Measurements from ENCODE around the gene D2HGDH.

Gene D2HGDH

DNA sequence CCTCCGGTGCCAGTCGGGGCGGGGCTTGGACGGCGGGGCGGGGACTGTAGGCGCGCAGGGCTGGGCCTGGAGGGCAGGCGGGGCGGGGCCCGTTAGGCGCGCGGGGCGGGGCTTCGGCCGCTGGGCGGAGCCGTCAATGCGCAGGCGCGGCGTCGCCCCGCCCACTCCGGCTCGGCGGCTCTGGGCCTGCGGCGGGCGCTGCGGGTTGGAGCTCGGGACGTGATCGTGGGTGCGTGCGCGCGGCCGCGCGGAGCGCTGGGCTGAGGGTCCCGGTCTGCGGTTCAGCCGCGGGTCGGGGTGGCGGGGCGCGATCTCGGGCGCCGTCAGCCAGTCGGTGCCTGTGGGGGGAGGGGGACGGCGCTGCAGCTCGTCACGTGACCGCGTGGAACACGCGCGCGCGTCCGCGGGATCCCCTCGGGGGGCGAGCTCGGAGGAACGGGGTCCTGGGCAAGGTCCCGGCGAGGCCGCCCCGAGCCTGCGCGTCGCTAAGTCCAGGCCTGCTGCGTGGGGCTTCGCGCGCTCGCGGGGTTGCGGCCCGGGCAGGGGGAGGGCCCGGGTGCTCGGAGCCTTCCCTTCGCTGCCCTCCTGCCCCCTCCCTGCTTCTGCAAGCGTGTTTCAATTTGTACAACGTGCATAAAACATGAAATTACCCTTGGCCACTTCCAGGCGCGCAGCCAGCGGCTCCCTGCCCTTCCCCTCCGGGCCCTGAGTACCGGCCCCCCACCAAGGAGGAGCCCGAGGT lies at the start of gene D2HGDH:
Gene D2HGDH (plus strand): TSS at position 164 of the 742 bp plus-strand sequence. CDS start 595 bp downstream, outside the sequence.
- DNase-seq = peak; percentile 94

DNA sequence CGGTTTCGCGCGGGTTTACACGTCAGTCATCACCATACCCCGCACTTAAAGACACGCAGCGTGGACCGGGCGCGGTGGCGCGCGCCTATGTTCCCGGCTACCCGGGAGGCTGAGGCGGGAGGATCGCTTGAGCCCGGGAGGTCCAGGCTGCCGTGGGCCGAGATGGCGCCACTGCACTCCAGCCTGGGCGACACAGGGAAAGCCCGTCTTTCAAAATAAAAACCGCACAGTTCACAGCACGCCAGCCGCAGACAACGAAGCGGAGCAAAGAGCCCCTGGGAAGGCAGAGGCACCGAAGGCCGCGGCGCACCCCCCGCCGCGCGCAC lies 48.1 kb upstream of the D2HGDH start:
- DNase-seq = no peak

DNA sequence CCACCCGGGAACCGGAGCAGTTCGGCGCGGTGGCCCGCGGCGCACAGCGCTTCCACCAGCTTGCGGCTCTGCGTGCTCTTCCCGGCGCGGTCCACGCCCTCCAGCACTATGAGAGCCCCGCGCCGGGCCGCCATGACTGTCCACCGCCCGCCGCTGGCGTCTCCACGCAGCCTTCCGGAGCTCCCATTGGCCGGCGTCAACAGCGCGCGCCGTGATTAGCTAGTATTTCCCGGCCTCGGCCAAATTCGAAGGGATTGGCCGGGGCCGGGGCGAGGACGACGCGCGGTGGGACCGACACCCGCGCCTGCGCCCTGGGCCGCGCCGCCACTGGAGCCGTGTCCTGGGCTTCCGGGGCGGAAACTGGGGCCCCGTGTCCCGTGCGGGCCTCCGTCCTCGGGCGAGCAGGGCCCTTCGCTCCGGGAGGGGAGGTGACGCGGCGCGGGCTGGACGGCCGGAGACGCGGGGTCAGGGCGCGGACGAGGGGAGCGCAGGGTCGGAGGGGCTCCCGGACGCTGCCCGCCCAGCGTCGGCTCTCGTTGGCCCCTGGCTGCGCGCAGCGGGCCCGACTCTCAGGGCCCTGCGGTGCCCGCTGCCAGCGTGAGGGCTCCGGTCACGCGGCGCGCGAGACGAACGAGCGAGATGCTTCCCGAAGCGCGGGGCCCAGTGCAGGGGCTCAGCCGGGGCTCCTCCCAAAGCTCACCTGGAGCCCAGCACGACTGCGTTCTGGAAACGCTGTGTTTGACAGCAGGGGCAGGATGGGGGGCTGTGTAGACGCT lies 47.6 kb upstream of the D2HGDH start, which contains the start of gene DTYMK:
Gene DTYMK (minus strand): TSS at position 166 of the 776 bp plus-strand sequence. CDS start 32 bp downstream, at position 134.
- DNase-seq = peak; percentile 93

DNA sequence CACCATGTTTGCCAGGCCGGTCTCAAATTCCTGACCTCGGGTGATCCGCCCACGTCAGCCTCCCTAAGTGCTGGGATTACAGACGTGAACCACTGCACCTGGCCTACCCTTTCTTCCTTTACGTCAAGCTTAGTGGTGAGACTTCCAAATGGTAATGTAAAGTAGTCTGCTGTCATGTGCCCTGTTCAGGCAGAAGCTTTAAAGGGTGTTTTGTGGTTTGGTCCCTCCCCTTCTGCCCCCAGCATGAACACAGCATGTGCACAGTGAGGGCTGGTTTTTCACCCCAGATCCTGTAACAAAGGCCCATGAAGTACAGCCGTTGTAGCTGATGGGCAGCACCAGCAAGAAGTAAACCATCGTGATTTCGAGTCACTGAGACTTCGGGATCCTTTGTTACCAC lies 45.1 kb upstream of the D2HGDH start:
- peak; percentile 21 for DNase-seq

DNA sequence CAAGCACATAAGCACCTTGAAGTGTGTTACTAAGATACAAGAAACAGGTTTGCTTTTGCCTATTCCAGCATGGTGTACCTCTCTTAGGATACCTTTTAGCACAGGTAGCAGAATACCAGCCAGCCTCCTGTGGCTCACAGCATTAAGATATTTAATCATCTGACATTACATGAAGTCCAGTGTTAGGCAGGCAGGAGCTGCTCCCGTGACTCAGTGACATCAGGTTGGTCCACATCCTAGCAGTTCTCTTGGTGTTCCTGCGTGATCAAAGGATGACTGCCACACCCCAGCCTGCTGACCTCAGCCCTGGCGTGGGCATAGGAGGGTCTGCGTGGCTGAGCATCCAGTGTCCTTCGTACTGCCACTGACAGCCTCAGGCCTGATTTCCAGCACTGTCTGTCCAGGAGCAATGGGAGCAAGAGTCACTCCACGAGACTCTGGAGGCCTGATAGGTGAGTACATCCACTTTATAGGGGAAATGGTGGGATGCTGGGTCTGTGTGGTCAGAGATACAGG lies 44.2 kb upstream of the D2HGDH start:
- no peak for DNase-seq

DNA sequence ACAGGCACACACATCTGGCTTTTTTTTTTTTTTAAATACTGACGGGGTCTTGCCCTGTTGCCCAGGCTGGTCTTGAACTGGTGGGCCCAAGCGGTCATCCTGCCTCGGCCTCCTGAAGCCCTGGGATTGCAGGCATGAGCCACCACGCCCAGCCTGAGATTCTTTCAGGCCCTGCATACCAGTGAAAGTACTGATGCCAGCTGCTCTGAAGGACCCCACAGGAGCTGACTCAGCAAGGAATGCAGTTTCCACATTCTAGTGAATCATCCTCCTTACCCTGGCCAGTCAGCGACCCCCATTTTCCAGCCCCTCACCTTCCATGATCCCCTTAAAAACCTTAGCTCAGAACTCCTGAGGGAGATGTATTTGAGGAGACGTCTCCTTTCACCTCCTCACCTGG lies 42.0 kb upstream of the D2HGDH start:
- DNase-seq = no peak

DNA sequence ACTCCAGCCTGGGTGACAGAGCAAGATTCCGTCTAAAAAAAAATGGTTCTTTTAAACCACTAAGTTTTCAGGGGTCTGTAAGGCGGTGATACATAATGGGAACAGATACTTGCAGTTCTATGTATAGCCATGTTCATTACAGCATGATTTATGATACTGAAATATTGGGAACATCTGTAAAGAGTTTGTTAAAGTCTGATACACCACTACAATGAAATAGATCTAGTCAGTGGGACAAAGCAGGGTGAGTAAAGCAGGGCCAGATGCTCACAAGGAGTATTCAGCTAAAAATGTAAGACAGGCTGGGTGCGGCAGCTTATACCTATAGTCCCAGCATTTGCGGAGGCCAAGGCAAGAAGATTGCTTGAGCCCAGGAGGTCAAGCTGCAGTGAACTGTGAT lies 38.8 kb upstream of the D2HGDH start:
- no peak for DNase-seq

DNA sequence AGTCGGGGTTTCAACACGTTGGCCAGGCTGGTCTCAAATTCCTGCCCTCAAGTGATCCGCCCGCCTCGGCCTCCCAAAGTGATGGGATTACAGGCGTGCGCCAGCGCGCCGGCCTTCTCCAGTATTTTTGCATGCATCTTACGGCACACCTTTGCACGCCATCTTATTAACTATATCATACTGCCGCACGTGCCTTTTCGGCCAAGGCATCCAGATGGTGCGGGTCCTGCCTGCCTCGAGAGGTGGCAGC lies 33.4 kb upstream of the D2HGDH start:
- no peak for DNase-seq

DNA sequence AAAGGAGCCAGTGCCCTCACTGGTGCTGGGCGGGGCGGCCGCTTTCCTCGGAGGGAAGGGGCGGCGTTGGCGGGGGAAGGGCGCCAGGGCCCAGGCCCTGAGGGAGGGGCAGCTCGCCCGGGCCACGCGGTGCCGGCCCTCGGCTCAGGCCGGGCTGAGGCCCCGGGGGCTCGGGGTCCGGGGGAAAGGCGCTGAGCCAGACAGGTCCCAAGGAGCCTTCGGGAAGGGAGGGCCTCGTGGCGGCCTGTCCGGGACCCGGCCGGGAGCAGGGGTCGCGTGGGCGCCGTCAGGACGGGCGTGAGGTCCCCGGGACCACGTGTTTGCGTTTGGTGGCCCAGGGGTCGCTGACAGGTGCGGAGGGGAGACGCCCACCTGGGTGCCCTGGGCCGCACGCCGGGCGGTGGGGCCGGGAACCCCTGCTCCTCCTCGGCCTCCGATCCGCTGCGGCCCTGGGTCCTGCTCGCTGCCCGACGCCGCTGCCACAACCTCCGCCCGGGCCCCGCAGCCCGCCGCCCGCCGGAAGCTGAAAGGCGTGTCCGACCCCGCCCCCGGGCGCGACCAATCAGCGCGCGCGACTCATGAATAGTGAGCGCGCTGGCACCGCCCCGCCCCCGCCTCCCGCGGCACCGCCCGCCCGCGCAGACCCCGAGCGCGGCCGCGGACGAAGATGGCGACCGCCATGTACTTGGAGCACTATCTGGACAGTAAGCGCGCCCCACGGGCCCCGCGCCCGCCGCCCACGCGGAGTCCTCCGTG lies 32.9 kb upstream of the D2HGDH start, which contains the start of gene ING5:
Gene ING5 (plus strand): TSS at position 641 of the 756 bp plus-strand sequence. CDS start 27 bp downstream, at position 668.
- DNase-seq = peak; percentile 96

DNA sequence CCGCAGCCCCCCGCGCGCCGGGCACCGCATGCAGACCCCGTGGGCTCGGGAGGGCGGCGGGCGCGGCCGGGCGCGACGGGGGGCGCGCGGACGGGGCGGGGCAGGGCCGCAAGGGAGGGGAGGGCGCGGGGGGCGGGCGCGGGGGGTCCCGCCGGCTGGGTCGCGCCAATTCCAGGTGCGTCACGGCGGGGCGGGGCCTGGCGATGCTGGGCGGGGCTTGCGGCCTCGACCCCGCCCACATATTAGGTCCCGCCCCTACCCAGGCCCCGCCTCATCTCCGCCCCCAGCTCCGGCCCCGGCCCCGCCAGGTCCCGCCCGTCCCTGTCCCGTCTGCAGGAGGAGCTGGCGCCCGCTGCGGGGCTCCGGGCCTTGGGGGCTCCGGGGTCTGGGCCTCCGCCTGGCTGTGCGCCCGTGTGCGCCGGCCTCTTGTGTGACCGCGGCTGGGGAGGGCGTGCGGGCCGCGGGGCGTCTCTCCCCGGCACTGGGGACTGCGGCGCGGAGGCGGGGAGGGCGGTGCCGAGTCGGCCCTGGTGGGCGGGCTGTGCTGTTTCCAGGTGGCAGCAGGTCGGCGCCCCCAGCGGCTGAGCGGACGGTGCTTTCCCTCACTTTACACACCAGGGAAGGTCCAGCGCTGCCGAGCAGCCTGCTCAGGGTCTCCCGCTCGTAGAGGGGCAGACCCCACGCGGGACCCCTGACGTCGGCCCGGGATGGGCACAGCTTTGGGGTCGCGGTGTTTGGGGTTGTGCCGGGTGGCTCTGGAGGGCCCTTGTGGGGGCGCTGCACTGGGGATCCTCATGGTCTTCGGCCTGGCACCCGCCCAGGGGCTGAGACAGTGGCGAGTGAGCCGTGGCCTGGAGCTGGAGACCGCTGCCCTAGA lies 32.0 kb upstream of the D2HGDH start:
- DNase-seq = peak; percentile 87

DNA sequence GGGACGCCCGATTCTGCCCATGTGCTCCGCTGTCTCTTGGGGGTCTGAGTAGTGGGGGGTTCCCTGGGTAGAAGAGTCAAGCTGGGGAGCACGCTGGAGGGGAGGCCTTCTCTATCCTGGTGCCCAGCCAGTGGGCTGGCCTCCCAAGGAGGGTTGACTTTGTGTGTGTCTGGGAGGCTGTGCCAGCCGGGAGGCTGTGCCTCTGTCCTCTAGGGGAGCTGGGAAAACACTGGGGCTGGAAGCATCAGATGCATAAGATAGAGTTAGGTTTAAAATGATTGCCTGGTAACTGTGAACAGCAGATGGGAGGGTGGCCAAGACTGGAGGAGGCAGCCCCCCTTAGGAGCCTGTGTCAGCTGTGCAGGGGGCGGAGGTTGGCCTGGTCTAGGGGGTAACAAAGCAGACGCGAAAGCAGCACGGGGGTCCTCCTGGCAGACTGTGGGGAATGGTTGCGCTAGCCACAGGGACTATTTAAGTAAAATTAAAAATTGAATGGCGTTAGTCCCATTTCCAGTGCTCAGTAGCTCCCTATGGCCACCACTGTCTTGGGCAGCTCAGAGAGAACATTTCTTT lies 31.3 kb upstream of the D2HGDH start:
- peak; percentile 7 for DNase-seq

DNA sequence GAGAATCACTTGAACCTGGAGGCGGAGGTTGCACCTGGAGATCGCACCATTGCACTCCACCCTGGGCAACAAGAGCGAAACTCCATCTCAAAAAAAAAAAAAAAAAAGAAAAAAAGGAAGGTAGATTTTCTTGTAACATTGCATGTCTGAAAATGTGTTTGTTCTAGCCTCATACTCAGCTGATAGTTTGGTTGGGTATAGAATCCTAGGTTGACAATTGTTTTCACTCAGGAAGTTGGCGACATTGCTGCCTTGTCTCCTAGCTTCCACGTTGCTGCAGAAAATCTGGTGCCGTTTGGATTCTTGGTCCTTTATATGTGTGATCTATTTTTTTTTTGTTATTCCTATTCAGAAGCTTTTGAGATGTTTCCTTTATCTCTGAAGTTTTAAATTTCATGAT lies 27.9 kb upstream of the D2HGDH start:
- no peak for DNase-seq

DNA sequence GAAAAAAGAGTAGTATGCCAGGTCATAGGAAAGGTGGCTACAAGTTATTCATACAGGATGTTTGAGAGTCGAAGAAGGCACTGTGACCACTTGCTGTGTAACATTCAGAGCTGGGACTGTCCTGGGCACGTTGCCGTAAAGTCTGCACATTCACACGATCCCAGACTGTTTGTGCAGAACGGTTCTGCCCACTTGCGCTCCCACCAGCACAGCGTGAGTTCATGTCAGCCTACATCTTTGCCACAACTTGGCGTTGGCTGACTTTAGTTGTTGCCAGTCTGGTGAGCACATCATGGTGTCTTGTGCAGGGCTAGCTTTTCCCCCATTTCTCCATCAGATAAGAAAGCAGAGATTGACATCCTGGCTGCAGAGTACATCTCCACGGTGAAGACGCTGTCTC lies 25.6 kb upstream of the D2HGDH start:
- no peak for DNase-seq

DNA sequence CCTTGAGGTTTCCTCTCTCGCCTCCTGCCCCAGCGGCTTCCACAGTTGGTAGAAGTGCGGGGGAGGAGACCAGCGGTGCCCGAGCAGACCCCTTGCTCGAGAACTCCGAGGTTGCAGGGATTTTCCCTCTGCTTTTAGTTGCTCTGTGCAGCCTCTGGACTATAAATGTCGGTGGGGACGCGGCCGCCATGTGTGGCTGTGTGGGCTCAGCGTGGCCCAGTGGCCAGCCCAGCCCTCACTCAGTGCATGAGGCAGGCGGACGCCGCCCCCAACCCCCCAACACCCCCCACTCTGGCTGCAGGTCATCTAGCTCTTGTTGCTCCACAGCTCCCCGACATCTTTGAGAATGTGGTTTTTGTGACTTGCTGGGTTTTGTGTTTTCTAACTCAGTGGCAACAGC lies 15.3 kb upstream of the D2HGDH start:
- no peak for DNase-seq

DNA sequence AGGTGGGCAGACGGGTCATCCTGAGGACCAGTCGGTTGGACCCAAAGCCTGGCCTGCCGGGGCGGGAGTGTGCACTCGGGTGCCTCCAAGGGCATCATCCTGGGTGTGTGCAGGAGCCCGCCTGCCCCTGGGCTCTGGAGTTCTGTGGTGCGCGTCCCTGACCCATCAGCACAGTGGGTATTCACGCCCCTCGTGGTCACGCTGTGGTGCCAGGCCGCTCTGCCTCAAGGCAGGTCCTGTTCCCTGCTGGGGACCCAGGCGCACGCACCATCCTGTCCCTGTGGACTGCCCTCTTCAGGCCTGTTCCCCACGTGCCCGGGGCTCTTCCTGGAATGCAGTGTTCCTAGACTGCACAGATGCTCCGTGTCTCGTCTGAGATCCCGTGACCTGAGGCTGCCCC lies 14.3 kb upstream of the D2HGDH start:
- DNase-seq = no peak

DNA sequence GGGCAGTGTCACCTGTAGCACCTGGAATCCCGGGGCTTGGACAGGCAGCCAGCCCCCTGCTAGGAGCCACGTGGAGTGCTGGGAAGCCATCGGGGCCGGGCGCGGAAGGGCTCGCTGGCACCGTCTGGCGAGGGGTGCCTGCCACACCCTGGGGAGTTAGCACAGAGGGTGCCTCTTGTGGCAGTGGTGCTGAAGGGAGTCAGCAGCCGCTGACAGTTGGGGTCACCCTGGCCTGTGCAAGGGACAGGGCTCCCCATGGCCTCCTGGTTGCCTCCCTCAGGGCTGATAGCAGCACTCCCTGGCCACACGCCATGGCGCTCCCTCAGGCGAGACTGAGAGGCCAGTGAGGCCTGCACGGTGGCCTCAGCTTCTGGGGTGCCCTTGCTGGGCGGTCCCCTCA lies 13.9 kb upstream of the D2HGDH start:
- no peak for DNase-seq

DNA sequence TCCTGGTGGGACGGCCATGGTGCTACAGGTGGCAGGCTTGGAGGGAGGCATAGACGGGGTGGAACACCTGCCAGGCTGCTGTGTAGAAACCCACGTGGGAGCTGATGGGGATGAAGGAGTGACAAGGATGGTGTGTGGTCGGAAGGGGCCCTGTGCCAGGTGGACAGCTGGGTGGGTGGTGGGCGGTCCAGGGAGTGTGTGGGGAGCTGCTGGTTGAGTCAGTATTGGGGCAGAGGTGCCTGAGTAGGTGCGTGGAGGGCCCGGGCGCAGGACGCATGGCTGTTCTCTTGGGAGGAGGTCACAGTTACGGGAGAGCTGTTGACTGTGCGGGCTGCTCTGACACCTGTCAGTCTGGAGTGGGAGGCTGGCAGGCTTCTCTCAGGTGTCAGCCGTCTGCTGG lies 12.6 kb upstream of the D2HGDH start:
- no peak for DNase-seq

DNA sequence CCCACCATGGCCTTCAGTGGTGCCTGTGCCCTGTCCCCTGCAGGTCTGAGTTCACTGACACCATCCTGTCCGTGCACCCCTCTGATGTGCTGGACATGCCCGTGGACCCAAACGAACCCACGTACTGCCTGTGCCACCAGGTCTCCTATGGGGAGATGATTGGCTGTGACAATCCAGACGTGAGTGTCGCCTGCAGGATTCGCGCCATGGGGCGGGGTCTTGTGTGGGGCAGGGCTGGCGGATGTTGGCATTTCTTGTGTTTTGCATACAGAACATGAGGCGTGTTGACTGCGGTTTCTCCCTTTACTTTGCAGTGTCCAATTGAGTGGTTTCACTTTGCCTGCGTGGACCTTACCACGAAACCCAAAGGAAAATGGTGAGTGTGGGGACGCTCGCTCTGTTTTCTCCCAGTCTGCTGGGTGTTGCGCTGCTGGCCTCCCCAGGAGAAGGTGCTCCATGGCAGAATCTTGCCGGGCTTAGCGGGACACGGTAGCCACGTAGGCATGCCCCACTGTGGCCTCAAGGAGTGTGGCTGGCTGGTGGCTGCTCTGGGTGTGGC lies 11.5 kb upstream of the D2HGDH start:
- no peak for DNase-seq

DNA sequence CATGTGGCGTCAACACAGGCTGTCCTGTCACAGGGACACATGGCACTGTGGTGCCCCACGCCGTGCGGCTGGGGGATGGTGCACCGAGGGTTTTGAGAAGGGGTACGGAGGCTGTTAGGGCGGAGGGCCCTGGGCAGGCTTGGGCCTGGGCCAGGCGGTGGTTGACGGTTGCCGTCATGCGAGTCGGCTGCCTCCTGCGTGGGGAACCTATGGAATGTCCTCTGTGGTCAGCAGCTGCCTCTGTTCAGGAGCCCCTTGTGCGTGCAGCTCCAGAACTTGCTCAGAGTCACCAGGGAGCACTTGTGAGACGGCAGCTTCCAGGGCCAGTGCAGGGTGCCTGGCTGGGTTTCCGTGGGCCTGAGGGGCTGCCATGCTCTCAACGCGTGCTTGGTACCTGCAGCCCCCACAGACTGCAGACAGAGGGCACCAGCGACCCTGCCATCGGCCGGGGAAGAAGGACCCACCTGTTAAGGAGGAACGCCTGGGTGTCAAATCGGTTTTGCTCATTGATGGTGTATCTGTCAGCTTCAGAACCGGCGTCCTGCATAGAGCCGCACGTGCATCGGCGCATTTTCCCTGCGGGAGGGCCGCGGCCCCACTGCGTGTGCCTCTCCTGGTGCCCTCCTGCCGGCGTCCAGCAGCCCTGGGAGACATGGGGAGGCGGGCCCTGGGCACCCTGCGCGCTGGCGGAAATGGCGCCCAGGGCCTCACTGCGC lies 10.0 kb upstream of the D2HGDH start:
- peak; percentile 18 for DNase-seq

DNA sequence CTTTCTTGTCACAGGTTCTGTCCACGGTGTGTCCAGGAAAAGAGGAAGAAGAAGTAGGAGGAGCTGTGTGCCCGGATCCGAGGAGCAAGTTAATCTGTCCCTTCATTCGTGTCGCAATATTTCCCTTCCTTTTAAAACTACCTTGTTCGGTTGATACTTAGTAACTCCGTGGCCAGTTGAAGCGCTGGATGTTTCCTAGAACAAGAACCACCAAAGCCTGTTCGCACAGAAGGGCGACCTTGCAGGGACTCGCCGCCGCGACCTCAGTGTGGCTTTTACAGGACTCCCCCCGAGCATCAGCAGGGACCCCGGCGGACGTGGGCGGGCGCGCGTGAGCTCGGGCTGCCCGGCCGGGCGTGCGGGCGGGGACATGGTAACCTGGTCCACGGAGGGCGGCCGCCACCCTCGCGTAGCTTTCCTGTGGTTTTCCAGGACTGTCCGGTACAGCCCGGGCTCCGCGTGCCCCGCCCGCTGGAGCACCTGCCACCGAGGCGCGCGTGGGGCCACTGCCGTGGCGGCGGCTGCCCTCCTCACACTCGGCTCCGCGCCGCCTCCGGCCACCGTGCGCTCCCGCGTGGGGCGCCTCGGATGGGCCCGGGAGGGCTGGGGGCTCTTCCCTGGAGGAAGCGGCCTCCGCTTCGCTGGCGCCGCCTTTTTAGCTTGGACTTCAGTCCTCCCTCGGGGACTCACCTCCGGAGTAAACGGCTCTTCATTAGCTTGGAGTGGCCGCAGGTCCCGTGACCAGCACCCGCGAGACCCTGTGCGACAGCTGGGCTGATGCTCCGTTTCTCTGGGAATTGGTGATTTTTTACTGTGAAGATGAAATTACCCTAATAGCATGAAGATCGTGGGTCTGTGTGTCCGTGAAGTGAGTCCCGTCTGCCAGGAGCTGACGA lies 9.2 kb upstream of the D2HGDH start:
- DNase-seq = no peak

Data from activated CD4-positive, alpha-beta T cell treated with anti-CD3 and anti-CD28 coated beads, Interleukin-2, amount 50 U/mL, for 1 hour (primary cell).